Tibial nerve (tissue), 4 donors: ENCODE results near the gene MORC4. TPM values are rescaled to one million over a fixed set of nuclear protein-coding genes. Genes with fewer than 3 reads are reported as not detected.

Experiments used
- DNase-seq, 2 donors: peaks; one replicate each; pipeline ENCODE4 v3.0.0-alpha.2; 2019; ENCODE audit warnings: low spot score in 2 of 2
- H3K27ac ChIP-seq, 4 donors: fragments of 200-600 bp; sonication (generic) in 3 of 4; one replicate each; pipeline ENCODE4 v1.5.1; 2017 to 2019; ENCODE audit warnings: mild to moderate bottlenecking in 1 of 4
- H3K27me3 ChIP-seq, 2 donors: fragments of 200-600 bp; sonication (generic) in 1 of 2; one replicate each; pipeline versions ENCODE4 v1.5.1 to v1.6.0; 2017 to 2019
- H3K36me3 ChIP-seq, 3 donors: fragments of 200-600 bp; sonication (generic); one replicate each; pipeline ENCODE4 v1.5.1; 2018 to 2019
- H3K4me1 ChIP-seq, 4 donors: fragments of 200-600 bp; sonication (generic) in 3 of 4; one replicate each; pipeline ENCODE4 v1.5.1; 2017 to 2019
- H3K4me3 ChIP-seq, 4 donors: fragments of 200-600 bp; sonication (generic) in 3 of 4; one replicate each; pipeline ENCODE4 v1.5.1; 2017 to 2019; ENCODE audit warnings: mild to moderate bottlenecking in 1 of 4, moderate library complexity in 1 of 4
- H3K9me3 ChIP-seq, 4 donors: fragments of 200-600 bp; sonication (generic) in 3 of 4; one replicate each; pipeline ENCODE4 v1.5.1; 2017 to 2019
- CTCF ChIP-seq, 5 experiments: fragments of 200-600 bp in 3 of 5; fragments of 450-650 bp in 2 of 5; sonication (generic) in 3 of 5; IDR thresholded peaks; one replicate each; pipeline ENCODE4 v1.5.1; 2016 to 2019; ENCODE audit warnings: antibody characterized with exemption in 5 of 5, mild to moderate bottlenecking in 3 of 5, moderate library complexity in 2 of 5
- EP300 ChIP-seq, 2 donors: sonication (generic); formaldehyde crosslinking; IDR thresholded peaks; one replicate each; pipeline ENCODE4 v1.6.1; 2017; ENCODE audit warnings: antibody characterized with exemption in 2 of 2, mild to moderate bottlenecking in 1 of 2
- POLR2A ChIP-seq, 2 donors: fragments of 450-650 bp; IDR thresholded peaks; one replicate each; pipeline ENCODE4 v1.6.1; 2017; ENCODE audit warnings: antibody characterized with exemption in 2 of 2, mild to moderate bottlenecking in 2 of 2, moderate library complexity in 2 of 2
- WGBS, 2 donors: methylation state at CpG; one replicate each; pipeline ENCODE4 v1.1.5; 2018; 5-methylcytosine and 5-hydroxymethylcytosine counted together
- total RNA-seq, 4 donors: library from RNA; depleted of rRNA; stranded (reverse); fragments of >200 nt; gene quantifications; one replicate each; pipeline ENCODE4 v1.1.0, GENCODE V29; 2016

The MORC4 gene
- total RNA-seq, 4 donors from 2014 or later, result 14.1 to 27.1 (median 21.6) TPM

GRCh38 chrX:106921637-106922036 is 78.4 kb downstream of the MORC4 start:
- Histone ChIP-seq H3K4me3 (no peak overlapping the region), H3K27ac (no peak overlapping the region), H3K4me1 (no peaks in the 10 kb centered on the region), H3K36me3 (no peaks in the 10 kb centered on the region), H3K27me3 (peaks cover 0 to 14% of the 10 kb centered on the region in 2 donors), H3K9me3 (no peaks in the 10 kb centered on the region)
- TF ChIP-seq EP300 (IDR thresholded peaks at IDR 0.05), result no peak
- TF ChIP-seq POLR2A (IDR thresholded peaks at IDR 0.05), result no peak
- TF ChIP-seq CTCF (IDR thresholded peaks at IDR 0.05), result no peak
- DNase-seq, result no peak
- WGBS, 2 donors, result 61 to 71% methylated on average over 2 of the region's 2 CpGs

DNA sequence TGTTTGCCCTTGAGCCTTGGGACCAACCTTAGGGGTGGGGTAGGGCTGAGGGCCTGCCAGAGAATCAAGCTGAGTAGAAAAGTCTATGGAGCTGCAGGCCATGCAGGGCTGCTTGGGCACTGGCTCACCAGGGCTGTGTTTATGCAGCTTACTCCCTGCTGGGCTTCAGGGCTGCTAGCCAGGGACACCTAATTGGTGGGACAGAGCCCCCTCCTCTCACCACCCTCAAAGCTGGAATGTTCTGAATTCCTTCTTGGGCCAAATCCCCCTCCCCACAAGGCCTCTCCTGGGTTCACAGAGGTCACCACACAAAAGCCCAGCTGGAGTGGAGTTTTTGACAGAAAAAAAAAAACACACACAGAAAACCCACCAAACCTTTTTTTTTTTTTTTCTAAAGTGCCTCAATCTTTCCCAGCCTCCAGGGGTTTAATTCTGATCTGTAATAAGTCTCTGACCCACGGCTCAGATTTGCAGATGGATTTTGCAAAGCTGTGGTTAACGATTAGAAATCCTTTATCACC is 80.0 kb downstream of the MORC4 start, which contains the start of gene CLDN2:
Gene CLDN2, plus strand, starts transcription at position 471 of the 521 bp plus-strand sequence. CDS start 7,827 bp downstream, outside the sequence.
- Histone ChIP-seq H3K4me1 (no peaks in the 10 kb centered on the region), H3K4me3 (no peak within 1 kb of the TSS), H3K27ac (no peak within 1 kb of the TSS), H3K9me3 (no peaks in the 10 kb centered on the region), H3K36me3 (no peaks in the 10 kb centered on the region), H3K27me3 (peaks cover 0 to 14% of the 10 kb centered on the region in 2 donors)
- 29 to 46% methylated on average over 2 of the region's 2 CpGs for WGBS, 2 donors
- TF ChIP-seq POLR2A (IDR thresholded peaks at IDR 0.05) (no peak), CTCF (IDR thresholded peaks at IDR 0.05) (no peak), EP300 (IDR thresholded peaks at IDR 0.05) (no peak)
- no peak for DNase-seq

DNA sequence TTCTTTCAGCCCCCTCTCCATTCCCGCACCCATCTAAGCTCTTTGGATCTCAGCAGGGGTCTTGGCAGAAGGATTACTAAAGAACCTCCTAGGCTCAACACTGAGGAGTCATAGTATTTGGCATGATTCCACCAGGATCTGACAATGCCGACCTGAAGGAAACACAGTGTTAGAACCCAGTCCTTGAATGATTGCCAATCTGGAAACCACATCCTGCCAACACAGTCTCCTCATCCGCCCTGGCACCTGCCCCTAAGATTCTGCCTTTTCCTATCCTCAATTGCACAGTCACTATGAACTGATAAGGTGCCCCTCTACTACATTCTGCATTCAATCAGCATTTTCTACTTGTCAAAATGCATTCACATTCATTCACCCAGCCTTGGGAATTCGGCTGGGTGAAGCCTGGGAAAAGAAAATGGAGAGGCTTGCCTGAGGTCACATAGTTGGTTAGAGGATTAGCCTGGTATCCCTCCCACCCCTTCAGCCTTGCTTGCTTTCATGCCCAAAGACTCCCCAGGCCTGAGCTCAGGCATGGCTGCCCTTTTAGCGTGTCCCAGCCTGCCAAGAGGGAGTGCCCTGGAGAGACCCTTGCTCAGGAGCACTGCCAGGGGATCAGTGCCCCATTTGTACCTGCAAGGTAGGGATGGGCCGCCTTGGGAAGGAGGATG is 82.0 kb downstream of the MORC4 start:
- no peak for DNase-seq
- TF ChIP-seq EP300 (IDR thresholded peaks at IDR 0.05) (no peak), POLR2A (IDR thresholded peaks at IDR 0.05) (no peak), CTCF (IDR thresholded peaks at IDR 0.05) (no peak)
- H3K36me3 ChIP-seq, result no peaks in the 10 kb centered on the region
- H3K4me1 ChIP-seq, result no peaks in the 10 kb centered on the region
- no peaks in the 10 kb centered on the region for H3K9me3 ChIP-seq
- WGBS, 2 donors, result 55 to 73% methylated on average over 6 of the region's 6 CpGs
- H3K4me3 ChIP-seq, result no peak overlapping the region
- no peak overlapping the region for H3K27ac ChIP-seq
- H3K27me3 ChIP-seq, result peaks cover 0 to 25% of the 10 kb centered on the region in 2 donors

DNA sequence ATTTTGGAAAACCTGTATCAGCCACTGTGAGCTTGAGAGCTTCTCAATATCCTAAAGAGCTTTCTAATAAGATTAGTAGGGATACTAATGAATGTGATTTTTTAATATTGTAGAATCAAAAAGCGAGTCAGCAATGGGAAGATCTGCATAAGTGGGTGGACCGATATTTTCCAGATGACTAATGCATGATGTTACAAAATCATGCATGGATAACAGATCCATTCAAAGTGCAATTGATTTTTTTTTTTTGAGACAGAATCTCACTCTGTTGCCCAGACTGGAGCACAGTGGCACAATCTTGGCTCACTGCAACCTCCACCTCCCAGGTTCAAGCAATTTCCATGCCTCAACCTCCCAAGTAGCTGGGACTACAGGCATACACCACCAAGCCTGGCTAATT is 87.1 kb downstream of the MORC4 start:
- H3K36me3 ChIP-seq, result no peaks in the 10 kb centered on the region
- H3K4me1 ChIP-seq, result no peaks in the 10 kb centered on the region
- TF ChIP-seq EP300 (IDR thresholded peaks at IDR 0.05) (no peak), POLR2A (IDR thresholded peaks at IDR 0.05) (no peak), CTCF (IDR thresholded peaks at IDR 0.05) (no peak)
- H3K9me3 ChIP-seq, result no peaks in the 10 kb centered on the region
- H3K27me3 ChIP-seq, result peaks cover 0 to 14% of the 10 kb centered on the region in 2 donors
- no peak for DNase-seq
- WGBS, 2 donors, result 32 to 46% methylated on average over 2 of the region's 2 CpGs
- H3K27ac ChIP-seq, result no peak overlapping the region
- H3K4me3 ChIP-seq, result no peak overlapping the region

DNA sequence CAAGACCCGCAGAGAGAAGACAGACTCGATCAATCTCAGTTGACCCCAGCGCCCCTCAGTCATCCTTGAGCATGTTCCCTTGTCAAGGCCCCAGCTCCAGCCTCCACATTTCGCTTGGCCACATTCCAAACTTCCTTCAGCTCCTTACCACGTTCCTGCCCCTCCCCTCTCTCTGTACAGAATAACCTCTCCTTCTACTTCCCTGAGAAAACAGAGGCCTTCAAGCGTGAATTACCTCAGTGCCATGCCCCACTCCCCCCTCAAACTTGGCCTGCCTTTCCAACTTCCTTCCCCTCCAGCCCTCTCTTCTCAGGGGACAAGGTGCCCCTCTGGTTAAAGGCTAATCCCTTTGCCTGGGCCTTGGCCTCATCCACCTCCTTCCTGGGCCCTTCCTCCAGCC is 93.7 kb downstream of the MORC4 start:
- no peak for TF ChIP-seq EP300 (IDR thresholded peaks at IDR 0.05)
- TF ChIP-seq CTCF (IDR thresholded peaks at IDR 0.05), result no peak
- no peak for TF ChIP-seq POLR2A (IDR thresholded peaks at IDR 0.05)
- no peaks in the 10 kb centered on the region for H3K36me3 ChIP-seq
- H3K4me3 ChIP-seq, result no peak overlapping the region
- H3K9me3 ChIP-seq, result no peaks in the 10 kb centered on the region
- no peak overlapping the region for H3K27ac ChIP-seq
- WGBS, 2 donors, result 53 to 63% methylated on average over 6 of the region's 6 CpGs
- H3K4me1 ChIP-seq, result peaks cover 0 to 8% (median 0%) of the 10 kb centered on the region in 4 donors
- H3K27me3 ChIP-seq, result no peaks in the 10 kb centered on the region
- no peak for DNase-seq
